B cell (primary cell): ENCODE data around the gene CA9. TPM values are rescaled to one million over a fixed set of nuclear protein-coding genes. Genes with fewer than 3 reads are reported as not detected.

Source experiments
- ATAC-seq: fragments of 200-7000 bp; cut with Tn5 transposase; one replicate; pipeline ENCODE4 v1.10.0; 2021; ENCODE audit warnings: low read depth, mild to moderate bottlenecking, moderate number of reproducible peaks, moderate library complexity
- CTCF ChIA-PET: fragments of 350-600 bp; sonication (Branson Sonifier 250); formaldehyde crosslinking; loops from one replicate; lab custom pipeline; 2021; ENCODE audit warnings: antibody characterized with exemption, inconsistent platforms; lab: Charles Lee
- POLR2A ChIA-PET: fragments of 350-600 bp; sonication (Branson Sonifier 250); formaldehyde crosslinking; loops from one replicate; lab custom pipeline; 2021; ENCODE audit warnings: antibody characterized with exemption; lab: Charles Lee
- DNase-seq: peaks from one replicate; pipeline ENCODE4 v3.0.0; 2013
- H2AFZ ChIP-seq: 2 replicates; pipeline ENCODE4 v1.6.1; 2012; ENCODE audit warnings: mild to moderate bottlenecking, low read depth, low read length; ENCODE audit not compliant: insufficient read depth, poor library complexity, severe bottlenecking
- H3K27ac ChIP-seq, 2 donors: 1 replicate in 1 of 2; 2 replicates in 1 of 2; pipeline ENCODE4 v1.5.1; 2012 to 2013; ENCODE audit warnings: low read length in 2 of 2, mild to moderate bottlenecking in 2 of 2, moderate library complexity in 1 of 2
- H3K27me3 ChIP-seq, 4 experiments: fragments of 200-600 bp in 1 of 4; sonication (generic) in 1 of 4; replicated peaks in 1 of 4; 1 replicate in 2 of 4; 2 replicates in 2 of 4; pipeline versions ENCODE4 v1.6.1 to v1.7.0; 2013 to 2016; ENCODE audit warnings: low read length in 3 of 4, mild to moderate bottlenecking in 2 of 4, mixed read lengths in 1 of 4, moderate library complexity in 1 of 4; ENCODE audit not compliant: insufficient read depth in 4 of 4, control insufficient read depth in 3 of 4; ENCODE audit errors: control extremely low read depth in 1 of 4
- H3K36me3 ChIP-seq, 2 experiments: replicated peaks in 1 of 2; 1 replicate in 1 of 2; 2 replicates in 1 of 2; pipeline versions ENCODE4 v1.6.1 to v1.7.1; 2013; ENCODE audit warnings: low read length in 1 of 2; ENCODE audit not compliant: insufficient read depth in 2 of 2, control insufficient read depth in 1 of 2; ENCODE audit errors: control extremely low read depth in 1 of 2, extremely low read depth in 1 of 2
- H3K4me1 ChIP-seq, 2 donors: fragments of 200-600 bp in 1 of 2; sonication (generic) in 1 of 2; 1 replicate in 1 of 2; 2 replicates in 1 of 2; pipeline versions ENCODE4 v1.5.1 to v1.6.1; 2013 to 2017; ENCODE audit warnings: low read length in 2 of 2; ENCODE audit not compliant: control insufficient read depth in 2 of 2, insufficient read depth in 2 of 2
- H3K4me2 ChIP-seq: replicated peaks from 2 replicates; pipeline ENCODE3; 2012; ENCODE audit warnings: mild to moderate bottlenecking, low read depth, low read length; ENCODE audit not compliant: poor library complexity, severe bottlenecking
- H3K4me3 ChIP-seq, 5 experiments: fragments of 200-600 bp in 1 of 5; sonication (generic) in 1 of 5; 1 replicate in 3 of 5; 2 replicates in 2 of 5; pipeline versions ENCODE4 v1.5.1 to v1.7.0; 2011 to 2016; ENCODE audit warnings: low read length in 4 of 5, mild to moderate bottlenecking in 4 of 5, low read depth in 2 of 5, control low read depth in 1 of 5, moderate library complexity in 1 of 5; ENCODE audit not compliant: insufficient read depth in 1 of 5; ENCODE audit errors: control extremely low read depth in 1 of 5, extremely low read depth in 1 of 5
- H3K79me2 ChIP-seq: fragments of 200-600 bp; sonication (generic); one replicate; pipeline ENCODE4 v1.6.0; 2016; ENCODE audit warnings: low read length; ENCODE audit not compliant: control insufficient read depth, insufficient read depth
- H3K9ac ChIP-seq: fragments of 200-600 bp; sonication (generic); 2 replicates; pipeline ENCODE4 v1.6.1; 2017; ENCODE audit warnings: mild to moderate bottlenecking, low read length, moderate library complexity
- H3K9me3 ChIP-seq, 3 donors: one replicate each; pipeline versions ENCODE4 v1.6.1 to v1.7.1; 2013; ENCODE audit warnings: low read length in 2 of 3; ENCODE audit not compliant: control insufficient read depth in 2 of 3, insufficient read depth in 1 of 3; ENCODE audit errors: control extremely low read depth in 1 of 3
- H4K20me1 ChIP-seq: 2 replicates; pipeline ENCODE4 v1.6.0; 2012; ENCODE audit warnings: mild to moderate bottlenecking, low read length; ENCODE audit not compliant: insufficient read depth, control insufficient read depth, poor library complexity, severe bottlenecking
- H3K27ac Mint-ChIP-seq: one replicate; pipeline ENCODE4 v1.8.0; 2021; ENCODE audit warnings: mixed read lengths
- H3K27me3 Mint-ChIP-seq: one replicate; pipeline ENCODE4 v1.8.0; 2021; ENCODE audit warnings: mixed read lengths
- H3K4me1 Mint-ChIP-seq: one replicate; pipeline ENCODE4 v1.8.0; 2021; ENCODE audit warnings: mixed read lengths
- H3K4me3 Mint-ChIP-seq: one replicate; pipeline ENCODE4 v1.8.0; 2021; ENCODE audit warnings: mixed read lengths
- H3K9me3 Mint-ChIP-seq: one replicate; pipeline ENCODE4 v1.8.0; 2022; ENCODE audit warnings: mixed read lengths; ENCODE audit not compliant: insufficient read depth
- EZH2 ChIP-seq: IDR thresholded peaks from 2 replicates; pipeline ENCODE4 v1.6.1; 2012; ENCODE audit warnings: borderline replicate concordance, low read depth, mild to moderate bottlenecking, moderate library complexity, low read length; ENCODE audit not compliant: insufficient read depth, poor library complexity, severe bottlenecking
- WGBS: methylation state at CpG from one replicate; pipeline ENCODE4 v1.1.5; 2013; ENCODE audit warnings: missing lambda C conversion rate; ENCODE audit not compliant: insufficient coverage; 5-methylcytosine and 5-hydroxymethylcytosine counted together
- intact Hi-C: fragments of 100-400 bp; cut with micrococcal nuclease; formaldehyde crosslinking; loops from one replicate; pipeline ENCODE4 v1.10.0; 2022
- polyA plus RNA-seq: library from polyadenylated mRNA; depleted of rRNA; stranded (reverse); fragments of >200 nt; gene quantifications from 2 replicates; pipeline ENCODE4 v1.2.3, GENCODE V29; 2012
- total RNA-seq, 2 donors: library from RNA; stranded (reverse); fragments of 120-200 nt in 1 of 2; gene quantifications; 1 replicate in 1 of 2; 2 replicates in 1 of 2; pipeline versions ENCODE4 v1.2.3 to v1.2.4, GENCODE V29; 2013 to 2022
- TF ChIP-seq, protein P1 (sequence below): fragments of 200-600 bp; IDR thresholded peaks from one replicate; pipeline ENCODE4 v1.8.0; 2022; ENCODE audit warnings: antibody characterized with exemption, mild to moderate bottlenecking

CA9 gene
- total and polyA plus RNA-seq, 2 donors (not counting 1 experiment from before 2014, with no cell fraction given) = not detected

DNA sequence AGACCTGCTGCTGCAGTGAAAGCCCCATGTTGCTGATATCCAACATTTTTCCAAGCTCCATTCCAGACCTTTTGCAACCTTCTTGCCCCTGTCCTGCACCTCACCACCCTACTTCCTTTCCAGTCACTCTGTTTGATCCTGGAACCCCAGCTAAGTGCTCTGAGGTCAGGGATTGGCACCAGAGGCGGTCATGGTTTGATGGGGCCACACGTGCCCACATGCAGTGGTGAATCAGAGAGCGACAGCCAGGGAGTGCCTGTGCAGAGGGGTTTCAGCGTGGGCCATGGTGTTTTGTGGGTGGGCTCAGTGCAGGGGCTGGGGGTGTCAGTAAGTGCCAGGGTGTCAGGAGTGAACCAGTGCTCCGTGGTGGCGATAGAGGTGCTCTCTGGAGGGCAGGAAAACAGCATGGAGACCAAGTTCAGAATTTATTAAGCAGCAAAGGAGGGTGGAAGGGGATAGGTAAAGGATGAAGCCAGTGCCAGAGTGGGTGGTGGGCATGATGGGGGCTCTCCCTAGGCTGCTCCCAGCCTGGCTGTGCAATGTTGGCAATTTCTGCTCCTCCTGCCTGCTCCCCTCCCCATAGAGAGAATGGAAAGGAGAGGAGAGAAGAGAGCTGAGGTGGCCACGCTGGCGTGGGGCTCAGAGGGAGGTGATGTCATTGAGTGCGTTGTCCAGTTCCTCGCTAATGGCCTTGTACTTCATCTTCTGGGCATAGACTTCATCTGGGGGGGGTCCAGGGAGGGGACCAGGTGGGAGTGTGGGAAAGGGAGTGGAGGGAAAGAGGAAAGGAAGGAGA is 9.0 kb downstream of the CA9 start:
- H3K27me3 Mint-ChIP-seq = no peaks in the 10 kb centered on the region

DNA sequence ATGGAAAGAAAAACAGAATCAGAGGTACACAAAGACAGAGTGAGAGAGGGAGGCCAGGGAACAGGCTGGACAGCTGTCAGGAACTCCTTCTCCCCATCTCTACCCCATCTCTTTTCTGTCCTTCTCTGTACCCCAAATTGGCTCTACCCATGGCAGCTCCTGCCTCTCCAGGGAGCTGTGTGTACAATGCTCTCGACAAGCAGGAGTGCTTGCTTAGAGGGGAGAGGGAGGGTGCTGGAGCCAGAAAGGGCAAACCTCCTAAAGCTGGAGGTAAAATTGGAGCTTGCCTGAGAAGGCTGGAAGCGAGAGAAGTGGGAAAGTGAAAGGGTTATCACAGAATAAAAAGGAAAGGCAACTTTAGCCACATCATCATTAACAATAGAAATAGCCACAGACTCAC is 9.6 kb downstream of the CA9 start:
- Histone ChIP-seq H3K36me3 (no peaks in the 10 kb centered on the region), H3K27ac (no peak overlapping the region), H3K9ac (no peak overlapping the region), H3K4me3 (no peak overlapping the region), H3K27me3 (no peaks in the 10 kb centered on the region), H4K20me1 (no peaks in the 10 kb centered on the region), H3K79me2 (no peaks in the 10 kb centered on the region), H2AFZ (no peak overlapping the region), H3K9me3 (no peaks in the 10 kb centered on the region), H3K4me1 (peaks cover 14 to 20% of the 10 kb centered on the region in 2 donors), H3K4me2 (no peak overlapping the region)
- TF ChIP-seq EZH2 = no peak
- TF ChIP-seq, protein P1, sequence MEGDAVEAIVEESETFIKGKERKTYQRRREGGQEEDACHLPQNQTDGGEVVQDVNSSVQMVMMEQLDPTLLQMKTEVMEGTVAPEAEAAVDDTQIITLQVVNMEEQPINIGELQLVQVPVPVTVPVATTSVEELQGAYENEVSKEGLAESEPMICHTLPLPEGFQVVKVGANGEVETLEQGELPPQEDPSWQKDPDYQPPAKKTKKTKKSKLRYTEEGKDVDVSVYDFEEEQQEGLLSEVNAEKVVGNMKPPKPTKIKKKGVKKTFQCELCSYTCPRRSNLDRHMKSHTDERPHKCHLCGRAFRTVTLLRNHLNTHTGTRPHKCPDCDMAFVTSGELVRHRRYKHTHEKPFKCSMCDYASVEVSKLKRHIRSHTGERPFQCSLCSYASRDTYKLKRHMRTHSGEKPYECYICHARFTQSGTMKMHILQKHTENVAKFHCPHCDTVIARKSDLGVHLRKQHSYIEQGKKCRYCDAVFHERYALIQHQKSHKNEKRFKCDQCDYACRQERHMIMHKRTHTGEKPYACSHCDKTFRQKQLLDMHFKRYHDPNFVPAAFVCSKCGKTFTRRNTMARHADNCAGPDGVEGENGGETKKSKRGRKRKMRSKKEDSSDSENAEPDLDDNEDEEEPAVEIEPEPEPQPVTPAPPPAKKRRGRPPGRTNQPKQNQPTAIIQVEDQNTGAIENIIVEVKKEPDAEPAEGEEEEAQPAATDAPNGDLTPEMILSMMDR = no peak
- Mint-ChIP-seq H3K4me3 (no peak overlapping the region), H3K27me3 (no peaks in the 10 kb centered on the region), H3K27ac (peak overlapping the region; percentile 12), H3K9me3 (no peaks in the 10 kb centered on the region), H3K4me1 (peaks cover 18% of the 10 kb centered on the region)
- 40% methylated on average over 1 of the region's 2 CpGs for WGBS
- CTCF ChIA-PET = interaction anchor here (7.6 kb wide), 1 partner anchor 12 kb away, joined by 82 read pairs; no protein-coding TSS in a partner anchor
- intact Hi-C loops = no loop called here
- DNase-seq = no peak
- POLR2A ChIA-PET = no interaction called here
- ATAC-seq = no peak

More for the DNA sequence above, 9.0 kb downstream of the CA9 start:
- H3K79me2 ChIP-seq = no peaks in the 10 kb centered on the region
- TF ChIP-seq, protein P1 = no peak
- TF ChIP-seq EZH2 = no peak
- H3K4me3 ChIP-seq = no peak overlapping the region
- Mint-ChIP-seq H3K9me3 (no peaks in the 10 kb centered on the region), H3K4me3 (no peak overlapping the region), H3K27ac (peak overlapping the region; percentile 12), H3K4me1 (peaks cover 18% of the 10 kb centered on the region)
- no peak overlapping the region for H3K4me2 ChIP-seq
- ChIA-PET POLR2A (no interaction called here), CTCF (interaction anchor here (7.6 kb wide), 1 partner anchor 12 kb away, joined by 82 read pairs; no protein-coding TSS in a partner anchor)
- no peak overlapping the region for H3K9ac ChIP-seq
- H3K4me1 ChIP-seq = peaks cover 14 to 20% of the 10 kb centered on the region in 2 donors
- no peak overlapping the region for H3K27ac ChIP-seq
- intact Hi-C loops = no loop called here
- H2AFZ ChIP-seq = no peak overlapping the region
- H3K36me3 ChIP-seq = no peaks in the 10 kb centered on the region
- ATAC-seq (no peak), DNase-seq (no peak)
- WGBS = 93% methylated on average over 8 of the region's 10 CpGs
- no peaks in the 10 kb centered on the region for H3K27me3 ChIP-seq
- H3K9me3 ChIP-seq = no peaks in the 10 kb centered on the region
- no peaks in the 10 kb centered on the region for H4K20me1 ChIP-seq
